Measurements from ENCODE around the gene DOHH.

Gene DOHH, protein sequence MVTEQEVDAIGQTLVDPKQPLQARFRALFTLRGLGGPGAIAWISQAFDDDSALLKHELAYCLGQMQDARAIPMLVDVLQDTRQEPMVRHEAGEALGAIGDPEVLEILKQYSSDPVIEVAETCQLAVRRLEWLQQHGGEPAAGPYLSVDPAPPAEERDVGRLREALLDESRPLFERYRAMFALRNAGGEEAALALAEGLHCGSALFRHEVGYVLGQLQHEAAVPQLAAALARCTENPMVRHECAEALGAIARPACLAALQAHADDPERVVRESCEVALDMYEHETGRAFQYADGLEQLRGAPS

DNA sequence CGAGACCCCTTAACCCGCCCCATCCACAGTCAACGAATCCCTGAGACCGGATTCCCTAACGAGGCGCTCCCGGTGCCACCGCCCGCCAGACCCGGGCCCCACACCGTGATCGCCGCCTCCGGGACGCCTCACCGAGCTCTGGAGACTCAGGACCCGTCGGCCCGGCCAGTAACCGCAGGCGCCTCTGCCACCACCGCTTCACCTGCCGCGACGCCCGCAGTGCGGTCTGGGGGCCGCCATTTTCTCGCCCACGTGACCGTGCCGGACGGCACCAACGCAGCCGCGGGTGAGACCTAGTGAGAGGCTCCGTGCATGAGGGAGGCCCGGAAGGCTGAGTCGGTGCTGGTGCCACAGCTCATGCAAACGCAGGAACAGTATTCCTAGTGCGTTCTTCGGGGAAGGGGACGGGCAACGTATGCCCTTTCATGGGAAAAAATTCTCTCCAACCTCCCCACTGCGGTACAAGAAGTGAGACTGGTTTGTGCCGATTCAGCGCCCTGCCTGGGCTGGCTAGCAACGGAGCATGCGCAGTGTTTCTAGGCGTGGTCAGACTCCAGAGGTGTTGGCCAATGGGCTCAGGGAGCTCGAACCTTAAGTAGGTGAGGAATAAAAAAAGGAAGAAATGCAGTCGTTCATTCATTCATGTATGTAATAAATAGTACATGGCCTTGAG, at the start of gene DOHH:
DOHH (minus strand) TSS at position 246 of the 673 bp plus-strand sequence. CDS start 3,860 bp downstream, outside the sequence.
- peak within 1 kb of the TSS; percentile 91 for H3K4me3 ChIP-seq (ENCODE audit: low read depth, low read length)
- peak within 1 kb of the TSS; percentile 84 for H3K27ac ChIP-seq (ENCODE audit: extremely low read depth, low read depth, low read length)
- H3K9me3 ChIP-seq (ENCODE audit: control insufficient read depth, insufficient read depth, low read depth, low read length): no peaks in the 10 kb centered on the region
- H3K4me1 ChIP-seq (ENCODE audit: control insufficient read depth, insufficient read depth, low read length): peaks cover 2% of the 10 kb centered on the region
- ChIA-PET CTCF (interaction anchor here (0.7 to 1.6 kb wide), 6 partner anchors 10 to 195 kb away, joined by 3 to 11 read pairs (median 3); no protein-coding TSS in a partner anchor), POLR2A (interaction anchor here (0.6 to 1.6 kb wide), 9 partner anchors 10 to 226 kb away, joined by 3 to 7 read pairs (median 3); no protein-coding TSS in a partner anchor)
- peaks cover 4 to 17% of the 10 kb centered on the region in 2 experiments; a peak in 2 of 3 replicates for H3K36me3 ChIP-seq (ENCODE audit: control insufficient read depth in 2 of 2, insufficient read depth in 1 of 2, low read length in 2 of 2)
- TF ChIP-seq, protein P1, sequence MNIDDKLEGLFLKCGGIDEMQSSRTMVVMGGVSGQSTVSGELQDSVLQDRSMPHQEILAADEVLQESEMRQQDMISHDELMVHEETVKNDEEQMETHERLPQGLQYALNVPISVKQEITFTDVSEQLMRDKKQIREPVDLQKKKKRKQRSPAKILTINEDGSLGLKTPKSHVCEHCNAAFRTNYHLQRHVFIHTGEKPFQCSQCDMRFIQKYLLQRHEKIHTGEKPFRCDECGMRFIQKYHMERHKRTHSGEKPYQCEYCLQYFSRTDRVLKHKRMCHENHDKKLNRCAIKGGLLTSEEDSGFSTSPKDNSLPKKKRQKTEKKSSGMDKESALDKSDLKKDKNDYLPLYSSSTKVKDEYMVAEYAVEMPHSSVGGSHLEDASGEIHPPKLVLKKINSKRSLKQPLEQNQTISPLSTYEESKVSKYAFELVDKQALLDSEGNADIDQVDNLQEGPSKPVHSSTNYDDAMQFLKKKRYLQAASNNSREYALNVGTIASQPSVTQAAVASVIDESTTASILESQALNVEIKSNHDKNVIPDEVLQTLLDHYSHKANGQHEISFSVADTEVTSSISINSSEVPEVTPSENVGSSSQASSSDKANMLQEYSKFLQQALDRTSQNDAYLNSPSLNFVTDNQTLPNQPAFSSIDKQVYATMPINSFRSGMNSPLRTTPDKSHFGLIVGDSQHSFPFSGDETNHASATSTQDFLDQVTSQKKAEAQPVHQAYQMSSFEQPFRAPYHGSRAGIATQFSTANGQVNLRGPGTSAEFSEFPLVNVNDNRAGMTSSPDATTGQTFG (tag by site-specific recombination; IDR thresholded peaks at IDR 0.05; ENCODE audit: borderline replicate concordance): peak; percentile 62; the same call in 1 of the 2 replicates
- TF ChIP-seq ZNF768 (tag by site-specific recombination; IDR thresholded peaks at IDR 0.05) (no peak), ZNF843 (tag by site-specific recombination; IDR thresholded peaks at IDR 0.05) (peak; percentile 58; the same call in 1 of the 2 replicates), ZNF677 (tag by site-specific recombination; IDR thresholded peaks at IDR 0.05) (no peak), OVOL3 (tag by site-specific recombination; IDR thresholded peaks at IDR 0.05) (no peak), KLF8 (tag by site-specific recombination; IDR thresholded peaks at IDR 0.05) (peak; percentile 96), ZNF837 (tag by site-specific recombination; IDR thresholded peaks at IDR 0.05) (no peak), ZNF830 (tag by site-specific recombination; IDR thresholded peaks at IDR 0.05; ENCODE audit: low read depth) (no peak), HOXC10 (CRISPR knock-in tag; IDR thresholded peaks at IDR 0.05) (no peak), ZBTB17 (tag by site-specific recombination; IDR thresholded peaks at IDR 0.05) (peak; percentile 80), ZNF223 (tag by site-specific recombination; IDR thresholded peaks at IDR 0.05) (no peak), ZNF621 (tag by site-specific recombination; IDR thresholded peaks at IDR 0.05) (no peak), GLIS2 (tag by site-specific recombination; IDR thresholded peaks at IDR 0.05) (no peak), ZNF366 (tag by site-specific recombination; conservative IDR thresholded peaks at IDR 0.05) (peak; percentile 50), YY2 (tag by site-specific recombination; IDR thresholded peaks at IDR 0.05) (peak; percentile 100), ZNF747 (tag by site-specific recombination; IDR thresholded peaks at IDR 0.05) (no peak), ZNF133 (tag by site-specific recombination; IDR thresholded peaks at IDR 0.05) (no peak), OSR2 (tag by site-specific recombination; IDR thresholded peaks at IDR 0.05) (no peak), HOXD13 (CRISPR knock-in tag; IDR thresholded peaks at IDR 0.05; ENCODE audit: borderline replicate concordance) (no peak), ZNF248 (tag by site-specific recombination; IDR thresholded peaks at IDR 0.05) (no peak)
- TF ChIP-seq, protein P2, sequence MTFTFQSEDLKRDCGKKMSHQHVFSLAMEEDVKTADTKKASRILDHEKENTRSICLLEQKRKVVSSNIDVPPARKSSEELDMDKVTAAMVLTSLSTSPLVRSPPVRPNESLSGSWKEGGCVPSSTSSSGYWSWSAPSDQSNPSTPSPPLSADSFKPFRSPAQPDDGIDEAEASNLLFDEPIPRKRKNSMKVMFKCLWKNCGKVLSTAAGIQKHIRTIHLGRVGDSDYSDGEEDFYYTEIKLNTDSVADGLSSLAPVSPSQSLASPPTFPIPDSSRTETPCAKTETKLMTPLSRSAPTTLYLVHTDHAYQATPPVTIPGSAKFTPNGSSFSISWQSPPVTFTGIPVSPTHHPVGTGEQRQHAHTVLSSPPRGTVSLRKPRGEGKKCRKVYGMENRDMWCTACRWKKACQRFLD (tag by site-specific recombination; IDR thresholded peaks at IDR 0.05): no peak
- TF ChIP-seq, protein P3, sequence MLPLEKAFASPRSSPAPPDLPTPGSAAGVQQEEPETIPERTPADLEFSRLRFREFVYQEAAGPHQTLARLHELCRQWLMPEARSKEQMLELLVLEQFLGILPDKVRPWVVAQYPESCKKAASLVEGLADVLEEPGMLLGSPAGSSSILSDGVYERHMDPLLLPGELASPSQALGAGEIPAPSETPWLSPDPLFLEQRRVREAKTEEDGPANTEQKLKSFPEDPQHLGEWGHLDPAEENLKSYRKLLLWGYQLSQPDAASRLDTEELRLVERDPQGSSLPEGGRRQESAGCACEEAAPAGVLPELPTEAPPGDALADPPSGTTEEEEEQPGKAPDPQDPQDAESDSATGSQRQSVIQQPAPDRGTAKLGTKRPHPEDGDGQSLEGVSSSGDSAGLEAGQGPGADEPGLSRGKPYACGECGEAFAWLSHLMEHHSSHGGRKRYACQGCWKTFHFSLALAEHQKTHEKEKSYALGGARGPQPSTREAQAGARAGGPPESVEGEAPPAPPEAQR (tag by site-specific recombination; IDR thresholded peaks at IDR 0.05): peak; percentile 73; the same call in 1 of the 2 replicates
- TF ChIP-seq, protein P4, sequence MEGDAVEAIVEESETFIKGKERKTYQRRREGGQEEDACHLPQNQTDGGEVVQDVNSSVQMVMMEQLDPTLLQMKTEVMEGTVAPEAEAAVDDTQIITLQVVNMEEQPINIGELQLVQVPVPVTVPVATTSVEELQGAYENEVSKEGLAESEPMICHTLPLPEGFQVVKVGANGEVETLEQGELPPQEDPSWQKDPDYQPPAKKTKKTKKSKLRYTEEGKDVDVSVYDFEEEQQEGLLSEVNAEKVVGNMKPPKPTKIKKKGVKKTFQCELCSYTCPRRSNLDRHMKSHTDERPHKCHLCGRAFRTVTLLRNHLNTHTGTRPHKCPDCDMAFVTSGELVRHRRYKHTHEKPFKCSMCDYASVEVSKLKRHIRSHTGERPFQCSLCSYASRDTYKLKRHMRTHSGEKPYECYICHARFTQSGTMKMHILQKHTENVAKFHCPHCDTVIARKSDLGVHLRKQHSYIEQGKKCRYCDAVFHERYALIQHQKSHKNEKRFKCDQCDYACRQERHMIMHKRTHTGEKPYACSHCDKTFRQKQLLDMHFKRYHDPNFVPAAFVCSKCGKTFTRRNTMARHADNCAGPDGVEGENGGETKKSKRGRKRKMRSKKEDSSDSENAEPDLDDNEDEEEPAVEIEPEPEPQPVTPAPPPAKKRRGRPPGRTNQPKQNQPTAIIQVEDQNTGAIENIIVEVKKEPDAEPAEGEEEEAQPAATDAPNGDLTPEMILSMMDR (tag by site-specific recombination; IDR thresholded peaks at IDR 0.05): no peak
- TF ChIP-seq, protein P5, sequence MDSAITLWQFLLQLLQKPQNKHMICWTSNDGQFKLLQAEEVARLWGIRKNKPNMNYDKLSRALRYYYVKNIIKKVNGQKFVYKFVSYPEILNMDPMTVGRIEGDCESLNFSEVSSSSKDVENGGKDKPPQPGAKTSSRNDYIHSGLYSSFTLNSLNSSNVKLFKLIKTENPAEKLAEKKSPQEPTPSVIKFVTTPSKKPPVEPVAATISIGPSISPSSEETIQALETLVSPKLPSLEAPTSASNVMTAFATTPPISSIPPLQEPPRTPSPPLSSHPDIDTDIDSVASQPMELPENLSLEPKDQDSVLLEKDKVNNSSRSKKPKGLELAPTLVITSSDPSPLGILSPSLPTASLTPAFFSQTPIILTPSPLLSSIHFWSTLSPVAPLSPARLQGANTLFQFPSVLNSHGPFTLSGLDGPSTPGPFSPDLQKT (IDR thresholded peaks at IDR 0.05; ENCODE audit: borderline replicate concordance, low read depth, low read length): no peak
- TF ChIP-seq, protein P6, sequence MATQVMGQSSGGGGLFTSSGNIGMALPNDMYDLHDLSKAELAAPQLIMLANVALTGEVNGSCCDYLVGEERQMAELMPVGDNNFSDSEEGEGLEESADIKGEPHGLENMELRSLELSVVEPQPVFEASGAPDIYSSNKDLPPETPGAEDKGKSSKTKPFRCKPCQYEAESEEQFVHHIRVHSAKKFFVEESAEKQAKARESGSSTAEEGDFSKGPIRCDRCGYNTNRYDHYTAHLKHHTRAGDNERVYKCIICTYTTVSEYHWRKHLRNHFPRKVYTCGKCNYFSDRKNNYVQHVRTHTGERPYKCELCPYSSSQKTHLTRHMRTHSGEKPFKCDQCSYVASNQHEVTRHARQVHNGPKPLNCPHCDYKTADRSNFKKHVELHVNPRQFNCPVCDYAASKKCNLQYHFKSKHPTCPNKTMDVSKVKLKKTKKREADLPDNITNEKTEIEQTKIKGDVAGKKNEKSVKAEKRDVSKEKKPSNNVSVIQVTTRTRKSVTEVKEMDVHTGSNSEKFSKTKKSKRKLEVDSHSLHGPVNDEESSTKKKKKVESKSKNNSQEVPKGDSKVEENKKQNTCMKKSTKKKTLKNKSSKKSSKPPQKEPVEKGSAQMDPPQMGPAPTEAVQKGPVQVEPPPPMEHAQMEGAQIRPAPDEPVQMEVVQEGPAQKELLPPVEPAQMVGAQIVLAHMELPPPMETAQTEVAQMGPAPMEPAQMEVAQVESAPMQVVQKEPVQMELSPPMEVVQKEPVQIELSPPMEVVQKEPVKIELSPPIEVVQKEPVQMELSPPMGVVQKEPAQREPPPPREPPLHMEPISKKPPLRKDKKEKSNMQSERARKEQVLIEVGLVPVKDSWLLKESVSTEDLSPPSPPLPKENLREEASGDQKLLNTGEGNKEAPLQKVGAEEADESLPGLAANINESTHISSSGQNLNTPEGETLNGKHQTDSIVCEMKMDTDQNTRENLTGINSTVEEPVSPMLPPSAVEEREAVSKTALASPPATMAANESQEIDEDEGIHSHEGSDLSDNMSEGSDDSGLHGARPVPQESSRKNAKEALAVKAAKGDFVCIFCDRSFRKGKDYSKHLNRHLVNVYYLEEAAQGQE (tag by site-specific recombination; IDR thresholded peaks at IDR 0.05): peak; percentile 37; the same call in 1 of the 2 replicates

Measured in HEK293 (cell line).